ENCODE data around the gene LSP1.
"Not testable (repeated sequence)": the region's sequence is repeated elsewhere in the genome, so short reads cannot be mapped to it uniquely, and the experiment has no call there.

LSP1 gene

DNA sequence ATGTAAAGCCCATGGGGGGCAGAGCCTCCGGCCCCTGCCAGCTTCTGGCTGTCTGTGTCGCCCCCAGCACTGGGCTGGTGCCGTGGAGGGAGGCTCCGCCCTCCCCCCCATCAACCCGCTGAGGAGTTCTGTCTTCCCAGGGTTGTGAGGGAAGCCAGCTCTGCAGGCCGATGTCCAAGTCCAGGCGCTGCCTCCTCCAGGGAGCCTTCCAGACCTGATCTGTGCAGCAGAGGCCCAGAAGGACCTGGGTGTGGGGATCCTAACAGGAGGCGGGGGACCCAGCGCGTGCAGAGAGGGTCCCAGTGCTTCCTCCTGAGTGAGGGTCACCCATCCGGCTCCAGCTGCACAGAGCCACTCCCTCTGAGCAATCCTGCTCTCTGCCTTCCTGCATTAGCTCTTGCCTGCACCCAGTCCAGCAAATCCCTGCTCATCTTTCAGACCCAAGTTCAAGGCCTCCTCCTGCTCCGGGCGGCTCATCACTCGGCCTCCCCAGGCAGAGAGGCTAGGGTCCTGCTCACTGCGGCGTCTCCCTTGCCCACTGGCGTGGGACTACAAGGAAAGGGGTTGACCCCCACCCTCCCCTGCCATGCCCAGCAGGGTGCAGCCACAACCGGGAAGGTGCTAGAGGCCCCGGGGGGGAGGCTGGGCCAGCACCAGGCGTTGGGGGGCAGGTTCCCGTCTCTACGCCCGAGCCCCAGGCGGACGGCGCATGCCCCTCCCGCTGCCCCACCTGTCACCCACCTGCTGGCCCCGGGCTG, 22.4 kb downstream of the LSP1 start:
- DNase-seq (ENCODE audit: low read depth, low spot score) = no peak

- not testable (repeated sequence) for DNase-seq (ENCODE audit: low read depth, low spot score)
These were observed 23.0 kb downstream of the LSP1 start for GRCh38 chr11:1875851-1876301.

DNA sequence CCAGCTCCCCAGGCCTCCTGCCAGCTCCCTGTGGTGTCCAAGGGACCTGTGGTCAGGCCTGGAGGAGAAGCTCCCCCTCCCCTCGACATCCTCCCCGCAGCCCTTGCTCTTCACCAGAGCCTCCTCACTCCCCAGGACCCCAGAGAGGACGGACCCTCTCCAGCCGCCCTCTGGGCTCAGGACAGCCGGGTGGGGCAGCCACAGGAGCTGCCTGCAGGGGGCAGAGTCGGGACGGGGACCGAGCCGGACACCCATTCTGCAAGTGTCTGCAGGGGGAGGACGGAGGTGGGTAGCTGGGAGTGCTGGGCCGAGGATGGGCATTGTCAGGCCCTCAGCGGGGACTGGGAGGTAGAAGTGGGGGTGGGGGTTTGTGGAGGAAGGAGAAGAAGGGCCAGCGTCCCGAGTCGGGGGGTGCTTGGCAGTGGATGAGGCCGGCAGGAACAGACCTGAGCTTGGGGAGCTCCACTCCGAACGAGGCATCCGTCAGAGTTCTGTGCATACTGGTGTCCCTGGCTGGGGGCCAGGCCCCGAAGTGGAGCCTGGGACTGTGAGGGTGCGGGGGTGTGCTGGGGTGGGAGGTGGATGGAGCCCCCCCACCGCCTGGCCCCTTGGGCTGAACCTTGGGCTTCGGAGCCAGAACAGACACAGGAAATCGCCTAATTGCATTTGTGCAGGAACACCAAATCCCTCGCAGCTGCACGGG, 23.6 kb downstream of the LSP1 start:
- DNase-seq (ENCODE audit: low read depth, low spot score) = peak; percentile 56

DNA sequence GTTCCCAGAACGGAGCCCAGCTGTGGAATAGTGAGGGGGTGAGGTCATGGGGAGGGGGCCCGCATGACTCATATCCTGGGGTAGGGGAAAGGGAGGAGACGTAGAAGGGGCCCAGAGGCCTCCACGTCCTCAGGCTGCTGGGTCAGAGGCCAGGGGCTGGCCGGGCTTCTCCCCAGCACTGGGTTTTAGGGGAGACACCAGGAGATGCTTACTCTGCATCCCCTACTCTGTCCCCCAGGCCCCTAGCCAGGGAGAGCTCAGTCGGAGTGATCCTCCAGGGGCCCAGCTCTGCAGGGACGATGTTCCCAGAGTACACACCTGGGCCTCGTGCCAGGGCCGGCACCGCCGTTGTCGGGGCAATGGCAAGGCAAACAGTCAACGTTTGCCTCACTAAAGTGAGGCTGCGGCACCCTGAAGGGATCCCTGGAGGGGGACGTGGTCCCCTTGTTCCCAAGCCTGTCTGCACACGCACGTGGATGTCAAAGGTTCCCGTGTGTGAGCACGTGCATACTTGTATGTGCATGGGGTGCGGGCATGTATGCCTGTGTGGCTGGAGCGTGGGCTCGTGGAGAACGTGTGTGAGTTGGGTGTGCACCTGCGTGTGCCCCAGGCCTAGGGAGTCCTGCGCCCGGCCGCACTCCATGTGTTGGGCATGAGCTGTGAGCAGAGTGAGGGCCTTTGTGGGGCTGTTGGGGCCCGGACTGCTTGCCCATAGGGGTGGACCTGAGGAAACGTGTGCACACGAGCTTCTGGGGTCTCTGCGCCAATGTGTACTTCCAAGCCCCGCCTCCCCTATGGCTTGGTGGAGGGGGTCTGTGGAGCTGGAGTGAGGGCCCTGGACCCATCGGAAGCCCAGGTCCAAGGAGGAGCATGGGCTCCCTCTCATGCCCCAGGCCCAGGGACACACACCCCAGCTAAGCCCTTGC, 24.6 kb downstream of the LSP1 start:
- DNase-seq (ENCODE audit: low read depth, low spot score) = peak; percentile 73

- no peak for DNase-seq (ENCODE audit: low read depth, low spot score)
These were observed 25.5 kb downstream of the LSP1 start for GRCh38 chr11:1878137-1879031.

- DNase-seq (ENCODE audit: low read depth, low spot score) = no peak
These were observed 26.6 kb downstream of the LSP1 start for GRCh38 chr11:1879342-1879940.

DNA sequence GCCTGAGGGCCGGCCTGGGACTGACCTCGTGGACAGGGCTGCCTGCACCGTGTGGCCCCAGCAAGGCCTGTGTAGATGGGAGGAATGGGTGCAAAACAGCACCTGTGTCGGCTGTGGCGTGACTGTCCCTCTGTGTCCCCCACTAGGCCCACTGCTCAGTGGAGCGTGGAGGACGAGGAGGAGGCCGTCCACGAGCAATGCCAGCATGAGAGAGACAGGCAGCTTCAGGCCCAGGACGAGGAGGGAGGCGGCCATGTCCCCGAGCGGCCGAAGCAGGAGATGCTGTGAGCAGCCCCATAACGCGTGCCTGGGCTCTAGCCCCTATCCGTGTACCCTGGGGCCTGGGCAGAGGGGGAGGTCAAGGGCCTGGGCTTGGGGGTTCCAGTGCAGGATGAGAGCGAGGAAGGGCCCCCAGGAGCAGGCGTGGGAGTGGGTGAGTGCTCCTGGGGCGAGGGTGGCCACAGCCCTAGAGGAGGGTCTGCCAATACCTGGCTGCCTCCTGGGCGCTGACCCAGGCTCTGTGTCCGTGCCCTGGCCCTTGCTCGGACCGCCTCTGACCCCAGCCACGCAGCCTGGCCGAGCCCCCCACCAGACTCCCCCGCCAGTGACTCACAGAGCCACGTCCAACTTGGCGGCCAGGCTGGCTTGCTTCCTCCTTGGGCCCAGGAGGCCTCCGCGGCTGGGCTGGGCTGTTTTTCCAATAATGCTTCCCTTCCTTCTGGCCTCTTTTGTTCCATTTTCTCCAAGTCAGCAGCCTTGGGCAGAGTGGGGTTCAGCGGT, 27.2 kb downstream of the LSP1 start:
- peak; percentile 37 for DNase-seq (ENCODE audit: low read depth, low spot score)

DNA sequence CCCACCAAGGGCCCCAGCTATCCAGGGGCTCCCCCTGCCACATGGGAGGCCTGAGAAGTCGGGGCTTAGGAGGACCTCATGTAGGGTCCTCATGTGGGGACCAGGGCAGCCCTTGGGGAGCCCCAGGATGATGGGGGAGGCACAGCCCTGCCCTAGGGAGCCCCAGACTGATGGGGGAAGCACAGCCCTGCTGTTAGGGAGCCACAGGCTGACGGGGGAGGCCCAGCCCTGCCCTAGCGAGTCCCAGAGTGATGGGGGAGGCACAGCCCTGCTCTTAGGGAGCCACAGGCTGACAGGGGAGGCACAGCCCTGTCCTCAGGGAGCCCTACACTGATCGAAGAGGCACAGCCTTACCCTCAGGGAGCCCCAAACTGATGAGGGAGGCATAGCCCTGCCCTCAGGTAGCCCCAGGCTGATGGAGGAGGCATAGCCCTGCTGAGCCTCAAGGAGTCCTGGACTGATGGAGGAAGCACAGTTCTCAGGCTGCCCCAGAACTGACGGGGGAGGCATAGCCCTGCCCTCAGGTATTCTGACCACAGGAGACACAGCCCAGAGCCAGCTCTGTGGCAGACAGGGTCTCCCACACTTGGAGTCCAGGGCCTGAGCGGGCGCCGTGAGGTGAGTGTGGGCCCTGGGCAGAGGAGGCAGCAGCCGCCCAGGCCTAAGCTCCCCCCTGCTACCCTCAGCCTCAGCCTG, 28.0 kb downstream of the LSP1 start:
- DNase-seq (ENCODE audit: low read depth, low spot score) = no peak

GRCh38 chr11:1881442-1882264, 28.8 kb downstream of the LSP1 start:
- no peak for DNase-seq (ENCODE audit: low read depth, low spot score)

DNA sequence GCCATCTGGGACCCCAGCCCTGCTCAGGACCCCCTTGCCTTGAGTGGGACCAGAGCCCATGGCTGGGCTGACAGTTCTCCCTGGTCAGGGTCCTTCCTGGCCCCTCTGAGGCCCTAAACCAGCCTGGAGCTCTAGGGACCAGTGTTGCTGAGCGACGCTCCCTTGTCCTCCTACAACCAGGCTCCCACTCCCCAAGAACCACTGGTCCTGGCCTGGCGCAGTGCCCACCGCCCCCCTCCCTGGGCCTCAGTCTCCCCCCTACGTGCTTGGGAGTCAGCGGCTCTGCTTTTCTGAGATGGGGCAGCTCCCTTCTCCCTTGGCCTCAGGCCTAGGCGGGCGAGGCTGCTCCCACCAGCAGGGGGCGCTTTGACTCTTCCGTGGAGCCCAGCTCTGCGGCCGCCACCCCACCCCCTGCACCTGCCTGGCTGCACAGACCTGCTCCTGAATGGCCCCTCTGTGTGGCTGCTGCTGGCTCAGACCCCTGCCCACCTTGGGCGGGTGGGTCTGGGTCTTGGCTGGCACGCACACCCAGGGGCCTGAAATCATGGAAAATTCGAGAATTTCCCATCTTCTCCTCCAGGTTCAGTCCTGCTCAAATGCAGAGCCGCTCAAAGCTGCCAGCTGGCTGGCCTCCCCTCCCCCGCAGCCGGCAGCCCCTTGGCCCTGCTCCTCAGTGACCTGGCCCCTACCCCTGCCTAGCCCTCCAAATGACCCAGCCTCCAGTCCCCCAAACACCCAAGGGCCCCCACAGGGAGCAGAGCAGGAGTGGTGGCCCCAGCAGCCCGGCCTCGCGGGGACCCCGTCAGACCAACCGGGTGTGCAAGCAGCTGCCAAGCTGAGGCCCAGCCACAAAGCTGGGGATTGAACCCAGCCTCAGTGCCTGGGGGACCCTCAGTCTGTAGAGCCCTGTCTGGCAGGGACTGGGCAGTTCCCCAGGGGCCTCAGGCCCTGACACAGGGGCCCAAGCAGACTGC, 29.7 kb downstream of the LSP1 start:
- peak; percentile 89 for DNase-seq (ENCODE audit: low read depth, low spot score)

GRCh38 chr11:1883346-1884302, 30.7 kb downstream of the LSP1 start:
- DNase-seq (ENCODE audit: low read depth, low spot score) = no peak

DNA sequence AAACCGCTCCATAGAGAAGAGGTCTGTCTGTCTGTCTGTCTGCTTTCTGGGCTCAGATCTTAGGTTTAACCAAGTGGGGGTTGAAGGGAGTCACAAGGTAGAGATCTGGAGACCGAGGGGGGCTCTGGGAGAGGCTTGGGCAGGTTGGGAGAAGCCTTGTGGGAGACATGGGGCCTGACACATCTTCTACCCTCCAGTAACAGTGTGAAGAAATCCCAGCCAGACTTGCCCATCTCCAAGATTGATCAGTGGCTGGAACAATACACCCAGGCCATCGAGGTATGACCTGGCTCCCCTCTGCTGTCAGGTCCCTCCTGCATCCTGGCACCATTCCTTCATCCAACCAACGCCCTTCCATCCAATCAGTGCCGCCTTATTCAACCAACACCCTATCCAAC, 31.4 kb downstream of the LSP1 start:
- DNase-seq (ENCODE audit: low read depth, low spot score) = no peak

- DNase-seq (ENCODE audit: low read depth, low spot score) = not testable (repeated sequence)
These were observed 33.7 kb downstream of the LSP1 start for GRCh38 chr11:1886551-1886950.

- DNase-seq (ENCODE audit: low read depth, low spot score) = no peak
These were observed 34.8 kb downstream of the LSP1 start for GRCh38 chr11:1887451-1888346.

DNA sequence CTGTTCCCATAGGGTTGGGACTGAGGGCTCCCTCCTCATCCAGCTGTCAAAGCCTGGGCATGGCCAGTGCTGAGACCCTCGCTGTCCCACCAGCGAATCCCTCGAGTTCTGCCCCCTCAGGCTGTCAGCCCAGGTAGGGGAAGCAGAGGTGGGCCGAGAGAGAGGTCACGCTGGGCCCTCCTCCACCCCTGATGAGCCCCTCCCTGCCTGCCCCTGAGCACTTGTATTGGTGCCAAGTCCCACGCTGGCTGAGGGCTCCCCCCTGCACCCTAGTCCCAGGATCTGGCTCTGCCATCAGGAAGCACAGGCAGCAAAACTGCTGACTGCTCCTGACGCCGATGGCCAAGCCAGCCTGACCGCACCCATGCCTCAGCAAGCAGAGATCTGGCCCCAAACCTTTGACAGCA, 35.5 kb downstream of the LSP1 start:
- no peak for DNase-seq (ENCODE audit: low read depth, low spot score)

All from astrocyte of the hippocampus (primary cell).